ENCODE measurements around the gene TTC7B. TPM values are rescaled to one million over a fixed set of nuclear protein-coding genes. Genes with fewer than 3 reads are reported as not detected.

The TTC7B gene
- total and polyA plus RNA-seq, 10 of the 15 experiments (the other 5 are each of a cell fraction or from before 2014, with no cell fraction given), result under 0.01 to 1.1 (median 0.26) TPM; not detected in 2

- BruUV-seq (replicated peaks), result no TSS peak
- Histone ChIP-seq H2AFZ (ENCODE audit: control insufficient read depth, low read depth, low read length) (no peak overlapping the region), H3K4me3 (no peak overlapping the region), H3K79me2 (ENCODE audit: control insufficient read depth, insufficient read depth, low read length) (no peaks in the 10 kb centered on the region), H3K27me3 (replicated peaks in 1 of 2; ENCODE audit: control insufficient read depth in 2 of 2, insufficient read depth in 2 of 2, low read length in 1 of 2) (no peaks in the 10 kb centered on the region; a peak in 2 of 4 replicates), H3K9ac (ENCODE audit: control insufficient read depth, insufficient read depth, low read length) (no peak overlapping the region), H3K4me1 (ENCODE audit: control insufficient read depth, insufficient read depth, low read length) (no peaks in the 10 kb centered on the region), H4K20me1 (ENCODE audit: control insufficient read depth, insufficient read depth) (no peaks in the 10 kb centered on the region), H3K4me2 (ENCODE audit: control insufficient read depth, insufficient read depth) (no peak overlapping the region), H3K36me3 (ENCODE audit: control insufficient read depth in 2 of 2, insufficient read depth in 2 of 2, low read length in 1 of 2) (no peaks in the 10 kb centered on the region), H3K9me3 (replicated peaks; ENCODE audit: control insufficient read depth, insufficient read depth, low read length) (no peaks in the 10 kb centered on the region), H3K27ac (ENCODE audit: control insufficient read depth, insufficient read depth) (no peak overlapping the region)
- 69% methylated on average over 6 of the region's 6 CpGs for WGBS (ENCODE audit: insufficient coverage, insufficient replicate concordance, low lambda C conversion rate, missing lambda C conversion rate)
- ChIA-PET POLR2A (no interaction called here), CTCF (no interaction called here), SMC1A (ENCODE audit: uncharacterized antibody, unreplicated experiment) (no interaction called here), RAD21 (ENCODE audit: unreplicated experiment) (no interaction called here)
- intact Hi-C loops (cut with micrococcal nuclease; ENCODE audit: unreplicated experiment) (no loop called here), in situ Hi-C loops (cut with MboI) (no loop called here)
- no peak for DNase-seq (ENCODE audit: low read depth, low spot score)
- no peak for ATAC-seq
- TF ChIP-seq ZBTB40 (IDR thresholded peaks at IDR 0.05; ENCODE audit: borderline replicate concordance) (0 out of 2 replicates have a peak, but pooled peaks have one; percentile 25), SMAD1 (IDR thresholded peaks at IDR 0.05; ENCODE audit: low read depth, partially characterized antibody) (no peak)
- FAIRE-seq, result no peak
These were observed 309.5 kb downstream of the TTC7B start for GRCh38 chr14:90506748-90507147.

DNA sequence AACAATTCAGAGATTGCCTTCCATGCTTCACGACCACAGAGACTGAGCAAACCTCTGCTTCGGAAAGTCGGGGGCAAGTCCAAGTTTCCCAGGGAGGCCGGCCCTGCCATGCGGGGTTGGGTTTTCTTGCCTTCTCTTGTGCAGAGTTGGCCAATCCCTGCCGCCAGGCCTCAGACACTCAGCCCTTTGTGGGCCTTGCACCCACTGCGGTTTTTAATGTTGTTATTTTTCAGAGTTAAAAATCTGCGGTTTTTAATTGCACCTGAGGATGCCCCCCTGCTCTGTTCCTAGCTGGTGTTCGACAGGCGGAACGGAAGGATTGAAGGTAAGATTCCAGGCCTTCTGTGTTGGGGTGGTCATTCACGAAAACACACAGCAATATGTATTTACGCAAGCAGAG is 310.7 kb downstream of the TTC7B start:
- 60% methylated on average over 13 of the region's 13 CpGs for WGBS (ENCODE audit: insufficient coverage, insufficient replicate concordance, low lambda C conversion rate, missing lambda C conversion rate)
- ATAC-seq (no peak), DNase-seq (ENCODE audit: low read depth, low spot score) (no peak), FAIRE-seq (no peak)
- Histone ChIP-seq H3K9ac (ENCODE audit: control insufficient read depth, insufficient read depth, low read length) (no peak overlapping the region), H3K79me2 (ENCODE audit: control insufficient read depth, insufficient read depth, low read length) (no peaks in the 10 kb centered on the region), H3K9me3 (replicated peaks; ENCODE audit: control insufficient read depth, insufficient read depth, low read length) (no peaks in the 10 kb centered on the region), H4K20me1 (ENCODE audit: control insufficient read depth, insufficient read depth) (no peaks in the 10 kb centered on the region), H3K36me3 (ENCODE audit: control insufficient read depth in 2 of 2, insufficient read depth in 2 of 2, low read length in 1 of 2) (no peaks in the 10 kb centered on the region), H3K4me3 (no peak overlapping the region), H2AFZ (ENCODE audit: control insufficient read depth, low read depth, low read length) (no peak overlapping the region), H3K4me2 (ENCODE audit: control insufficient read depth, insufficient read depth) (no peak overlapping the region), H3K27me3 (replicated peaks in 1 of 2; ENCODE audit: control insufficient read depth in 2 of 2, insufficient read depth in 2 of 2, low read length in 1 of 2) (no peaks in the 10 kb centered on the region; a peak in 2 of 4 replicates), H3K27ac (ENCODE audit: control insufficient read depth, insufficient read depth) (no peak overlapping the region), H3K4me1 (ENCODE audit: control insufficient read depth, insufficient read depth, low read length) (no peaks in the 10 kb centered on the region)
- SMC1A ChIA-PET (ENCODE audit: uncharacterized antibody, unreplicated experiment), result no interaction called here
- intact Hi-C loops (cut with micrococcal nuclease; ENCODE audit: unreplicated experiment), result no loop called here
- POLR2A ChIA-PET, result no interaction called here
- in situ Hi-C loops (cut with MboI), result no loop called here
- CTCF ChIA-PET, result no interaction called here
- BruUV-seq (replicated peaks), result no TSS peak
- RAD21 ChIA-PET (ENCODE audit: unreplicated experiment), result no interaction called here
- no peak for TF ChIP-seq ZNF207 (IDR thresholded peaks at IDR 0.05; ENCODE audit: borderline replicate concordance)
- no peak for TF ChIP-seq TARDBP (IDR thresholded peaks at IDR 0.05; ENCODE audit: borderline replicate concordance)
- TF ChIP-seq WRNIP1 (IDR thresholded peaks at IDR 0.05; ENCODE audit: borderline replicate concordance, low read depth, low read length), result no peak
- no peak for TF ChIP-seq ZBTB33 (IDR thresholded peaks at IDR 0.05)
- TF ChIP-seq RBBP5 (conservative IDR thresholded peaks at IDR 0.05), result no peak
- TF ChIP-seq RELB (IDR thresholded peaks at IDR 0.05; ENCODE audit: low read depth), result no peak
- no peak for TF ChIP-seq POU2F2 (IDR thresholded peaks at IDR 0.05; ENCODE audit: borderline replicate concordance, low read depth, low read length)
